ENCODE measurements around the gene SLC17A9.

GRCh38 chr20:62982124-62983075 is 29.9 kb downstream of the SLC17A9 start:
- no peak for TF ChIP-seq EZH2 (IDR thresholded peaks at IDR 0.05; ENCODE audit: insufficient read depth, poor library complexity, severe bottlenecking)
- no peak for TF ChIP-seq EZH2phosphoT487 (IDR thresholded peaks at IDR 0.05; ENCODE audit: insufficient read depth, low read depth)
